Stimulated activated CD4-positive, alpha-beta T cell treated with anti-CD3 and anti-CD28 coated beads, Interleukin-2, amount 100 ng/mL, for 4 hours (primary cell): ENCODE measurements around the gene PDZD2.
A peak's percentile ranks its signal among the peaks of the same experiment; 100 is the strongest.
"Not testable (repeated sequence)": the region's sequence is repeated elsewhere in the genome, so short reads cannot be mapped to it uniquely, and the experiment has no call there.

ENCODE experiments used
- DNase-seq: peaks from one replicate; pipeline ENCODE4 v3.0.0-alpha.2; 2020; ENCODE audit warnings: low read depth

The PDZD2 gene

DNA sequence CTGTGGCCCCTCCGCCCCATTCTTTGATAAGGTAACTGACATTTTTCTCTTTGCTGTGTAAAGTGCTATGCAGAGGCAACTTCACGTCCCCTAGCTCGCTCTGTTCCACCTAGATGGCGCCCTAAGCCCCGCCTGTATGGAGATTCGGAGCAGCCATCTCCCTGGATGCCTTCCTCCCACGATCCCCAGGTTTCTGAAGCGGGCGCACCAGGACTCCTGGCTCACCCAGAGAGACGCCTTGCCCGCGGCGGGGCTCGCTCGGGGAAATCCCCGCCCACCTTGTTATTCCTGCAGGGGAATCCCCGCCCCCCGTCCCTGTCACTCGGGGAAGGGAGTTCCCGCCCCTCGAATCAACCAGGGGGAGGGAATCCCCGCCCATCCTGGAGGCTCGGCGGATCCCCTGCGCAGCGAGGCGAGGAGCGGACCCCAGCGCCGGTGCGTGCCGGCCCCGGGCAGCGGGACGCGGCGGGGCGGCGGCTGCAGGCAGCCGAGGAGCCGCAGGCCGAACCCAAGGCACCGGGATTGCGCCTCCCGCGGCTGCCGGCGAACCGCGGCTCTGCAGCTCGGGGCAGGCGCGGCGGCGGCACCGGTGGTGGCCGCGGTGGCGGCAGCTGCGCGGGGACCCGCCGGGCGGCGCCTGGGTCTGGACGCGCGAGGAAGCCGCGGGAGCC, at the start of gene PDZD2:
TSS of gene PDZD2 (plus strand) at position 384 of the 671 bp plus-strand sequence.
- DNase-seq: peak; percentile 83

GRCh38 chr5:31593665-31594064, 45.3 kb upstream of the PDZD2 start:
- no peak for DNase-seq

- DNase-seq: no peak
These were observed 42.6 kb upstream of the PDZD2 start for GRCh38 chr5:31596354-31596753.

DNA sequence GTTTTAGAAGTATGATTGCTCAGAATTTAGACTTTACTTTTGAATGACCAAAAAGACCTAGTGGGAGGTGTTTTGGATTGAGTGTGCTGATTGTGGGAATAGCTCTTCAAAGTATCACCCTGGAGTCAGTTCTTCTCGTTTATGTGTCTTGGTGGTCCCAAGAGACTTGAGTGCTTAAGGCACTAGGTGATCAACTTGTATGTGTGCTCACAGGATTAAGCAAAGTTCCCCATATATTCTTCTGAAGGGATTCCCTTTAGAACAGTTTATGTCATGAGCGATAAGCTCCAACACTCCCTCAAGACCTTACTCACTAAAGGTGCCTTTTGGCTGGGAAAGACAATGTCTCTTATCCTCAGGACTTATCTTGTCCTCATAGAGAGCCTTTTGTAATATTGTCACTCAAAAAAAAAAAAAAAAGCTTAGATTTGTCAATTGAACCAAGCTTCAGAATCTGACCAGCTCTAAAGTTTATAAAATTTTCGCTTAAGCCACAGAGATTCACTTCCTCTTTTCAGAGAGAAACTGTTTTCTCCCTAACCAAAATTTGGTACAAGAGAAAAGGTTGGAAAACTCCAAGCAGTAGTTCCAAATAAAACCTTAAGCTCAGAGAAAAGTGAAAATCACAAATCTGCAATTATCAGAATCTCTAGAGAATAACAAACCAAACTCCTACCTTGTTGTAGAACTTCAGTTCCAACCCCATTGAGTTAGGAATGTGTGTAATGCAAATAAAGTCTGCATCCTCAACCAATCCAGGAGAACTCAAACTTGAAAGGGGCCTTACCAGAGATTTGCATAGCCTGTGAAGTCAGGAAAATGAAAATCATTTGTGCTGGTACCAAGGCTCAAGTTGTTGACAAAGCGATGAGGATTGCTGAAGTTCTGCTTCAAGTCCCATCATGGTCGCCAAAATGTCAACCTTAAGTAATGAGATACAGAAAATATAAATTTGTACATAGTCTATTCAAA, 40.0 kb upstream of the PDZD2 start:
- DNase-seq: no peak

DNA sequence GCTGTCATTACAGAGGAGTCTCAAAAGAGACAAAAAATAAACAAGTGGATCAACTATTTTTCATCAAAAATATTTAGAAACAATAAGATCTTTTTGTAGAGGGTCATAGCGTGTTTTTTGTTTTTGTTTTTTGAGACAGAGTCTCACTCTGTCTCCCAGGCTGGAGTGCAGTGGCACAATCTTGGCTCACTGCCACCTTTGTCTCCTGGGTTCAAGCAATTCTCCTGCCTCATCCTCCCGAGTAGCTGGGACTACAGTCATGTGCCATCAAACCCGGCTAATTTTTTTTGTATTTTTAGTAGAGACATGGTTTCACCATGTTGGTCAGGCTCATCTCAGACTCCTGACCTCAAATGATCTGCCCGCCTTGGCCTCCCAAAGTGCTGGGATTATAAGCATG, 36.6 kb upstream of the PDZD2 start:
- not testable (repeated sequence) for DNase-seq

DNA sequence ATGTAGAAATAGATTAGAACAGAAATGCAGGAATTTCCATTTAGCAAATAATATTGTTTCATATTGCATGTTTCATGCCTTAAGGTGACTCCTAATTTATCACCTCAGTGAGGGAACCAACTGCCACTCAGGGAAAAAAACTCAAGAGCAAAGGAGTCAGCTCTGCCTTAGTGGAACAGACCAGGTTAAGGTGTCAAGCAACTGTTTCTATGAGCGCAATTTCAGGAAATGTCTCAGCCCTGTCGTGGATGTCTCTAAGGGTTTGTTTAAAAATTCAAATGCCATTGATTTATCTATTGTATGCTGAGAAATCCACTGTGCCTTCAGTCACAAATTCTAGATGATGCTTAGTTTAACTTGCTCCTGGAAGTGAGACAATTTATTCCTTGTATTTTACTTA, 34.7 kb upstream of the PDZD2 start:
- DNase-seq: no peak

DNA sequence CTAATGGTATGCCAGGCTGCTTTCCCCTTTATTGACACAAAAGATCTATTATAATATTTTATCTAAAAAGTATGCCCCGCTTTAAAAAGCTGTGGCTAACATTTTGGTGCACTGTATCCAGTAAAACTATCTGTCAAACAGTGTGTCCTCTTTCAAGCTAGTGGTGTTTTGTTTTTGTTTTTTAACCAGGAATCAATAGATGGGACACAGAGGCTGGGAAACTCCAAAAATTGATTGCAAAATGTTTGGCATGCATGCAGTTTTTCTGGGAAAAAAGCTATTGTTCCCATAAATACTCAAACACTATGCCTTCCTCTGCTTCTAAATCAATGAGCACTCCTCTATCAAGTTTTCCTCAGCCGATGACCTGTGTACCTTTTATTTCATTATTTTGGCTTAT, 34.3 kb upstream of the PDZD2 start:
- no peak for DNase-seq

DNA sequence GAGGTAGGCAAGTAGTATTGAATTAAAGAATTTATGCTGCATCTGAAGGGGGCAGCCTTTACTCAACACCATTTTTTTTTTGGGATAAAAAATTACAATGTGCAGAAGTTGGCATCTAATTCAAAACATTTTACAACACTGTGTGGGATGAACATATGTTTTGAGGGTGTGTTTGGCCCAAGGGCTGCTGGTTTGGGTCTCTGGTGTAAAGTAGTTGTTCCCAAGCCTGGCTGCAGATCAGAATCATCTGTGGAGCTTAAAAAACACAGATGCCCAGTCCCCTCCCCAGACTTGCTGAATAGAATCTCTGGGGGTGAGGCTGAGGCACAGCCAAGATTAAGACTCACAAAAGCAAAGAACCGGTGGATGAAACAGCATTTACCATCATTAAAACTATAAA, 33.0 kb upstream of the PDZD2 start:
- no peak for DNase-seq

- no peak for DNase-seq
These were observed 31.4 kb upstream of the PDZD2 start for GRCh38 chr5:31607546-31607945.

DNA sequence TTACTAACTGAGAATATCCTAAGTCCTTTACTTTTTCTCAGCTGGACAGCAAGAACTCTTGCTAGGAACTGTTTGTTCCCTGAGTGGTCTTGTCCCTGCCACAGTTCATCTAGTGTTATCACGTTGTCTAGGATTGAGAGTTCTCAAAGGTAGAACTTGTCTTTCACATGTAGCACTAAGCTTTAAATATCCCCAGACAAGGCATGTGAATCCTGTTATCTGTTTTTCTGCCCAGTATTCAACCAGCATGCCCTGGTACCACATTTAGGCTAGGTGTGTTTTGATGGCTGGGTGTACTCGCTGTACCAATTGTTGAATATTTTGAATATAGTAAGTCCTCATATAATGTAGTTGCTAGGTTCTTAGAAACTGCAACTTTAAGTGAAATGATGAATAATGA, 27.9 kb upstream of the PDZD2 start:
- no peak for DNase-seq

GRCh38 chr5:31613651-31614050, 25.3 kb upstream of the PDZD2 start:
- DNase-seq: no peak

GRCh38 chr5:31614151-31615020, 24.5 kb upstream of the PDZD2 start:
- no peak for DNase-seq

GRCh38 chr5:31617867-31618266, 21.1 kb upstream of the PDZD2 start:
- no peak for DNase-seq

- no peak for DNase-seq
These were observed 18.9 kb upstream of the PDZD2 start for GRCh38 chr5:31620026-31620425.

GRCh38 chr5:31623249-31623648, 15.7 kb upstream of the PDZD2 start:
- DNase-seq: no peak

DNA sequence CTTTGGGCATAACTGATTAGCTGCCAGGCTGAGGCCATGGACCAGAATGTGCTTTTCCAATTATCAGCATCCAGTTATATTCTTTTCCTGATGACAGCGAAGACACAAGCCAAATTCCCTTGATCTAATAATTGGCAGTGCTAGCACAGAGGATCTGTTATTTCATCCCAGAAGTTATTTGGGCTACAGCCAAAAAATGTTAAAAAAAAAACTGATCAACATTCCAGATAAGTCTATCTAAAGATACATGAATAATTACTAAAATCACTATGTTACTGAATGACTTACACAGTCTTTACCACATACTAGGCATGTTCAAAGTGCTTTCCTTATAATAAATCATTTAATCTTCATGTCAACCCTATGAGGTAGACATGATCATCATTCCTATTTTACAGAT, 13.5 kb upstream of the PDZD2 start:
- no peak for DNase-seq

- DNase-seq: no peak
These were observed 12.8 kb upstream of the PDZD2 start for GRCh38 chr5:31626156-31626555.

GRCh38 chr5:31626604-31627234, 12.2 kb upstream of the PDZD2 start:
- no peak for DNase-seq

- DNase-seq: no peak
These were observed 8.0 kb upstream of the PDZD2 start for GRCh38 chr5:31630931-31631330.

DNA sequence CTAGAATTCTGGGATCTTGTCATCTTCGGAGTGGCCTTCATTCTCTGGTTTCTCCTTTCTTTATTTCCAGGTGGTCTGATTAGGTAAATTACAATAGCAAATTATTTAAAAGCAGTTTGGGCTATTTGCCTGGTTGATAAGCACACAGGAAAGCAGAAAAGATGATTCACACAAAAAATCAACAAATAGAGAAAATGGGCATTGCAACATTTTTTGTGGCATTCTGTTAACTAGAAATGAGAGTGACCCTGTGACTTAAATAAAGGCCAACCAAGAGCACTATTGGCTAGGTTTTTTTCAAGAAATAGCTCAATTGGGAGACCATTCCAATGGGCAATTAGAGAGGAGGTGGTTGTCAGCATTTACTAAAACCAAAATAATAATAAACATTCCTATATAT, 6.5 kb upstream of the PDZD2 start:
- DNase-seq: no peak

- no peak for DNase-seq
These were observed 3.5 kb upstream of the PDZD2 start for GRCh38 chr5:31635446-31635845.

- no peak for DNase-seq
These were observed 1.1 kb upstream of the PDZD2 start for GRCh38 chr5:31637851-31638250.
